GM06990 (cell line): ENCODE results near the gene GNB1.

Experiments used
- DNase-seq: peaks from one replicate; pipeline ENCODE4 v3.0.0-alpha.2; 2011; ENCODE audit not compliant: insufficient read length; ENCODE audit errors: extremely low read depth
- H3K27me3 ChIP-seq: replicated peaks from 2 replicates; pipeline ENCODE4 v1.6.0; 2011; ENCODE audit warnings: low read length; ENCODE audit not compliant: control insufficient read depth, insufficient read depth
- H3K36me3 ChIP-seq: 2 replicates; pipeline ENCODE4 v1.5.1; 2011; ENCODE audit warnings: low read length; ENCODE audit not compliant: control insufficient read depth, insufficient read depth
- H3K4me3 ChIP-seq: replicated peaks from 2 replicates; pipeline ENCODE4 v1.5.1; 2011; ENCODE audit warnings: low read depth, mild to moderate bottlenecking, control low read depth, low read length
- TF ChIP-seq, protein P1 (sequence below): IDR thresholded peaks from 2 replicates; pipeline ENCODE4 v1.5.1; 2011; ENCODE audit warnings: low read length, control low read depth, mild to moderate bottlenecking, inconsistent platforms; ENCODE audit not compliant: insufficient read depth, poor library complexity, severe bottlenecking

GNB1 gene

GRCh38 chr1:1921459-1921862 is 30.6 kb upstream of the GNB1 start:
- no peaks in the 10 kb centered on the region for H3K36me3 ChIP-seq
- no peaks in the 10 kb centered on the region for H3K27me3 ChIP-seq
- DNase-seq = no peak
- H3K4me3 ChIP-seq = no peak overlapping the region
- TF ChIP-seq, protein P1, sequence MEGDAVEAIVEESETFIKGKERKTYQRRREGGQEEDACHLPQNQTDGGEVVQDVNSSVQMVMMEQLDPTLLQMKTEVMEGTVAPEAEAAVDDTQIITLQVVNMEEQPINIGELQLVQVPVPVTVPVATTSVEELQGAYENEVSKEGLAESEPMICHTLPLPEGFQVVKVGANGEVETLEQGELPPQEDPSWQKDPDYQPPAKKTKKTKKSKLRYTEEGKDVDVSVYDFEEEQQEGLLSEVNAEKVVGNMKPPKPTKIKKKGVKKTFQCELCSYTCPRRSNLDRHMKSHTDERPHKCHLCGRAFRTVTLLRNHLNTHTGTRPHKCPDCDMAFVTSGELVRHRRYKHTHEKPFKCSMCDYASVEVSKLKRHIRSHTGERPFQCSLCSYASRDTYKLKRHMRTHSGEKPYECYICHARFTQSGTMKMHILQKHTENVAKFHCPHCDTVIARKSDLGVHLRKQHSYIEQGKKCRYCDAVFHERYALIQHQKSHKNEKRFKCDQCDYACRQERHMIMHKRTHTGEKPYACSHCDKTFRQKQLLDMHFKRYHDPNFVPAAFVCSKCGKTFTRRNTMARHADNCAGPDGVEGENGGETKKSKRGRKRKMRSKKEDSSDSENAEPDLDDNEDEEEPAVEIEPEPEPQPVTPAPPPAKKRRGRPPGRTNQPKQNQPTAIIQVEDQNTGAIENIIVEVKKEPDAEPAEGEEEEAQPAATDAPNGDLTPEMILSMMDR = no peak

- TF ChIP-seq, protein P1 = no peak
- Histone ChIP-seq H3K27me3 (no peaks in the 10 kb centered on the region), H3K4me3 (no peak overlapping the region), H3K36me3 (no peaks in the 10 kb centered on the region)
- DNase-seq = no peak
Observed at GRCh38 chr1:1920608-1921458, 29.9 kb upstream of the GNB1 start.

GRCh38 chr1:1920057-1920607 is 29.2 kb upstream of the GNB1 start:
- DNase-seq = no peak
- Histone ChIP-seq H3K27me3 (no peaks in the 10 kb centered on the region), H3K4me3 (no peak overlapping the region), H3K36me3 (no peaks in the 10 kb centered on the region)
- TF ChIP-seq, protein P1 = no peak

DNA sequence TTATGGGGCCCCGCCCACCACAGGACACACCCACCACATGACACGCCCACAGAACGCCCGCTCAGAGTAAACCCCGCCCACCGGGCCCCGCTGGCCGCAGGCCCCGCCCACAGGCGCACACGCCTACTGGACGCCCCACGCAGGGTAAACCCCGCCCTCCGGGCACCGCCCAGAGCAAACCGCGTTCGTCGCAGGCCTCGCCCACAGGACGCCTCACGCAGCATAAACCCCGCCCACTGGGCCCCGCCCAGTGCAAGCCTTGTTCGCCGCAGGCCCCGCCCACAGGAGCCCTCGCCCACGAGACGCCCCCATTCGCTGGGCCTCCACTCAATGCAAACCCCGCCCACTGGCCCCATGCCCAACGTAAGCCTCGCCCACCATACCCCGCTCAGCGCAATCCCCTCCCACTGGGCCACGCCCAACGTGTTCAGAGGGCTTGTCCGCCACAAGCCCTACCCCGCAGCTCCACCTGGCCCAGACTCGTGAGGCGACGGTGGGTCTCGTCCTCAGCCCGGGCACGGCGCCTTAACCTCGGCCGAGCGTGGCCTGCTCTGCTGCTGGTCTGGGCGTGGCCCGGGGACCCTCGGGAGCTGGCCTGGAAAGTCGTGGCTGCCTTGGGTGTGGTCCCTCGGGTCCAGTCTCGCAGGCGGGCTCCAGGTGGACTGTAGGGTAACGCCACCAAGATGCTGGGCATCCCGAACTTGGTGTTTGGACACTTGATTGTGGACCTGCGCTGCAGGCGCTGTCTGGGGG is 28.6 kb upstream of the GNB1 start:
- peak overlapping the region; percentile 56 for H3K4me3 ChIP-seq
- TF ChIP-seq, protein P1 = no peak

GRCh38 chr1:1918901-1919303 is 28.0 kb upstream of the GNB1 start, which contains the start of gene TMEM52:
Gene TMEM52, minus strand, starts transcription at chr1:1919279. Its CDS starts 14 bp downstream, at chr1:1919265.
- H3K36me3 ChIP-seq = no peaks in the 10 kb centered on the region
- TF ChIP-seq, protein P1 = no peak
- H3K4me3 ChIP-seq = peak within 1 kb of the TSS; percentile 56
- DNase-seq = no peak
- no peaks in the 10 kb centered on the region; the same call in 1 of the 2 replicates for H3K27me3 ChIP-seq

More for the DNA sequence above, 28.6 kb upstream of the GNB1 start:
- no peaks in the 10 kb centered on the region for H3K27me3 ChIP-seq
- DNase-seq = peak; percentile 97
- no peaks in the 10 kb centered on the region for H3K36me3 ChIP-seq
